Right atrium auricular region (tissue), 2 donors: Measurements from ENCODE around the gene MYO9B. TPM values are rescaled to one million over a fixed set of nuclear protein-coding genes. Genes with fewer than 3 reads are reported as not detected.
A peak's percentile ranks its signal among the peaks of the same experiment; 100 is the strongest.
"Not testable (repeated sequence)": the region's sequence is repeated elsewhere in the genome, so short reads cannot be mapped to it uniquely, and the experiment has no call there.

Source experiments
- DNase-seq: peaks from one replicate; pipeline ENCODE4 v3.0.0-alpha.2; 2019; ENCODE audit warnings: low spot score
- H3K27ac ChIP-seq, 2 donors: fragments of 200-600 bp; sonication (generic); 1 replicate in 1 of 2; 2 replicates in 1 of 2; pipeline ENCODE4 v1.5.1; 2016 to 2019
- H3K27me3 ChIP-seq, 2 donors: fragments of 200-600 bp; sonication (generic); one replicate each; pipeline versions ENCODE4 v1.5.1 to v1.6.0; 2017 to 2019
- H3K36me3 ChIP-seq: fragments of 200-600 bp; sonication (generic); one replicate; pipeline ENCODE4 v1.5.1; 2016
- H3K4me1 ChIP-seq, 2 donors: fragments of 200-600 bp; sonication (generic); one replicate each; pipeline versions ENCODE4 v1.5.1 to v1.6.0; 2017 to 2019
- H3K4me3 ChIP-seq, 2 donors: fragments of 200-600 bp; sonication (generic); 1 replicate in 1 of 2; 2 replicates in 1 of 2; pipeline ENCODE4 v1.5.1; 2017 to 2019; ENCODE audit warnings: mild to moderate bottlenecking in 1 of 2, moderate library complexity in 1 of 2
- H3K9me3 ChIP-seq, 2 donors: fragments of 200-600 bp; sonication (generic); one replicate each; pipeline ENCODE4 v1.5.1; 2019
- total RNA-seq, 2 donors: library from RNA; depleted of rRNA; stranded (reverse); fragments of >200 nt; gene quantifications; one replicate each; pipeline ENCODE4 v1.1.0, GENCODE V29; 2016
- TF ChIP-seq, protein P1 (sequence below), 2 donors: fragments of 200-600 bp; sonication (generic); IDR thresholded peaks; one replicate each; pipeline ENCODE4 v1.5.1; 2019; ENCODE audit warnings: antibody characterized with exemption in 2 of 2

MYO9B gene
- total RNA-seq, 2 donors from 2014 or later = 25.4 to 40.8 TPM

DNA sequence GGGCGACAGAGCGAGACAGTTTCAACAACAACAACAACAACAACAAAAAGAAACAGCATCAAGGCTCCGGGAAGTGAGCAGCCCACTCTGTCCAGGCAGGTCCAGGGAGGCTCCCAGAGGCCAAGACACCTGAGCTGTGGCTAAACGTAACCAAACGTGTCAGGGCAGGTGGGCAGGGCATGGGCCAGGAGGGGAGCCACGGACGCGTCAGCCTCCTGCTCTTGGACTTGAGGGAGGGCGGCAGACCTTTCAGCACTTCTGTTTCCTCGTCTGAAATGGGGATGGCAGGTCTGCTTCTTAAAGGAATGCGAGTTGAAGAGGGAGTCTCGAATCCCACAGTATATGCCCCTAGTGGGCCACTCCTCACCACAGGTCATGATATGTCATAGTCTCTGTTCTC lies 53.8 kb downstream of the MYO9B start:
- DNase-seq = no peak
- Histone ChIP-seq H3K27me3 (no peaks in the 10 kb centered on the region), H3K9me3 (no peaks in the 10 kb centered on the region), H3K27ac (no peak overlapping the region), H3K4me1 (peaks cover 0 to 24% of the 10 kb centered on the region in 2 donors), H3K4me3 (no peak overlapping the region), H3K36me3 (no peaks in the 10 kb centered on the region)
- TF ChIP-seq, protein P1, sequence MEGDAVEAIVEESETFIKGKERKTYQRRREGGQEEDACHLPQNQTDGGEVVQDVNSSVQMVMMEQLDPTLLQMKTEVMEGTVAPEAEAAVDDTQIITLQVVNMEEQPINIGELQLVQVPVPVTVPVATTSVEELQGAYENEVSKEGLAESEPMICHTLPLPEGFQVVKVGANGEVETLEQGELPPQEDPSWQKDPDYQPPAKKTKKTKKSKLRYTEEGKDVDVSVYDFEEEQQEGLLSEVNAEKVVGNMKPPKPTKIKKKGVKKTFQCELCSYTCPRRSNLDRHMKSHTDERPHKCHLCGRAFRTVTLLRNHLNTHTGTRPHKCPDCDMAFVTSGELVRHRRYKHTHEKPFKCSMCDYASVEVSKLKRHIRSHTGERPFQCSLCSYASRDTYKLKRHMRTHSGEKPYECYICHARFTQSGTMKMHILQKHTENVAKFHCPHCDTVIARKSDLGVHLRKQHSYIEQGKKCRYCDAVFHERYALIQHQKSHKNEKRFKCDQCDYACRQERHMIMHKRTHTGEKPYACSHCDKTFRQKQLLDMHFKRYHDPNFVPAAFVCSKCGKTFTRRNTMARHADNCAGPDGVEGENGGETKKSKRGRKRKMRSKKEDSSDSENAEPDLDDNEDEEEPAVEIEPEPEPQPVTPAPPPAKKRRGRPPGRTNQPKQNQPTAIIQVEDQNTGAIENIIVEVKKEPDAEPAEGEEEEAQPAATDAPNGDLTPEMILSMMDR (IDR thresholded peaks at IDR 0.05) = no peak

DNA sequence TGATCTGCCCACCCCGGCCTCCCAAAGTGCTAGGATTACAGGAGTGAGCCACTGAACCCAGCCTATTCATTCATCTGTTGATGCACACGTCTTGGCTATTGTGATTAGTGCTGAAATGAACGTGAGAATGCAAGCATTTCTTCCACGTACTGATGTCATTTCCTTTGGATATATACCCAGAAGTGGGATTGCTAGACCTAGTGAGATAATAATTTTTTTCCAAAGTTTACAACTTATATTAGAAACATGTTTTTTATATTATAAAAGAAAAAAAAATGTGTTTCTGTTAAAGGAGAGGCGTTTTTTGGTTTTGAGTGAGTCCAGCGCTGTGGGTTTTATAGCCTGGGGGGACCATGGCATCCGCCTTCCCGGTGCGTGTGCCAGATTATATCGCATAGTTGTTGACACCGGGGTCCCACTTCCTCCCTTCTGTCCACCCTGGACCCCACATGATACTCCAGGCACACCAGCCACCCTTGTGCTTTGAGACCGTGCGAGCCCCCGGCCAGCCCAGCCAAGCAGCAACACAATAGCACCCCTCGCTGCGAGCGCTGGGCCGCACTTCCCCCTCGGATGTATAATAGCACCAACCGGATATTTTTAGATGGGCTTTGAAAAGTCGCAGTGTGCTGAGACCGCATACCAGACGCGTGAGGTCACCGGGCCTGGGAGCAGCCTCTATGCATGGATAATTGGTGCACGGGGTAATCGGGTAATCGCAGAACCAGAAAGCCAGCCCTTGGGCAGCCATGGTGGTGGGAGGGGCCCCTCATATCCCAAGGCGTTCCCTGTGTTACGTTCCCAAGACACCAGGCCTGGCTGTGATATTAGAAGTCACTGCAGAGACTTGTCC lies 59.6 kb downstream of the MYO9B start:
- H3K9me3 ChIP-seq = no peaks in the 10 kb centered on the region
- H3K4me3 ChIP-seq = peak overlapping the region in 1 of 2 donors; percentile 38
- H3K36me3 ChIP-seq = no peaks in the 10 kb centered on the region
- DNase-seq = peak; percentile 98
- no peaks in the 10 kb centered on the region for H3K27me3 ChIP-seq
- peaks cover 0 to 47% of the 10 kb centered on the region in 2 donors for H3K4me1 ChIP-seq
- H3K27ac ChIP-seq = peak overlapping the region; percentile 93 to 97
- TF ChIP-seq, protein P1 (IDR thresholded peaks at IDR 0.05) = peak in 1 of 2 donors; percentile 68

DNA sequence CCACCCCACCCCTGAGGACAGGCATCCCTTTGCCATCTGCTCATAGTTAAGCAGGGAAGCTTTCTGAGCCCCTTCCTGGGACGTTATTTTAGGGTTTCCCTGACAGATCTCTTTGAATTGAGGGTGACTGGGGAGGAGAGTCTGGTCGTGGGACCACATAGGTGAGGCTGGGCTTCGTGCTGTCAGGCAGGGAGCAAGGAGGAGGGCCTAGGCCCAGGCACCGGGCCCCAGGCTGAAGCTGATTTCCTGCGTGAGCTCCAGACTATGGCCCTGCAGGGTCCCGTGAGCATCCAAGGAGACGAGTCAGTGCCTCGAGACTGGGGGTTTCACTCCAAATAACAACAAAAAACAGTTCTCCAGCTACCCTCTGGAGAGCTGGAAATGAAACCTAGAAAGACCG lies 60.4 kb downstream of the MYO9B start:
- peak overlapping the region; percentile 93 to 97 for H3K27ac ChIP-seq
- TF ChIP-seq, protein P1 (IDR thresholded peaks at IDR 0.05) = no peak
- H3K9me3 ChIP-seq = no peaks in the 10 kb centered on the region
- DNase-seq = no peak
- no peaks in the 10 kb centered on the region for H3K36me3 ChIP-seq
- peak overlapping the region in 1 of 2 donors; percentile 38 for H3K4me3 ChIP-seq
- H3K27me3 ChIP-seq = no peaks in the 10 kb centered on the region
- H3K4me1 ChIP-seq = peaks cover 0 to 47% of the 10 kb centered on the region in 2 donors

DNA sequence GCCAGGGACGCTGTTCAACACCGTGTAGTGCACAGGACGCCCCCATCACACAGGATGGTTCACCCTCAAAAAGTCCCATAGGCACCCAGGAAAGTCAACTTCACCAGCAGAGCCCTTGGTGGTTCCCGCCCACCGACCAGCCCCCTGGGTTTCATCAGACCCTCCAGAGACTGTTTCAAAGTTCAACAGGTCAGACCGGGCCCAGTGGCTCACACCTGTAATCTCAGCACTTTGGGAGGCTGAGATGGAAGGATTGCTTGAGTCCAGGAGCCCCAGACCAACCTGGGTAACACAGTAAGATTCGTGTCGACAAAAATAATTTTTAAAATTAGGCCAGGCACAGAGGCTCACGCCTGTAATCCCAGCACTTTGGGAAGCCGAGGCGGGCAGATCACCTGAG lies 61.0 kb downstream of the MYO9B start:
- DNase-seq = no peak
- Histone ChIP-seq H3K4me1 (peaks cover 0 to 47% of the 10 kb centered on the region in 2 donors), H3K9me3 (no peaks in the 10 kb centered on the region), H3K36me3 (no peaks in the 10 kb centered on the region), H3K27me3 (no peaks in the 10 kb centered on the region), H3K27ac (peak overlapping the region; percentile 93 to 97), H3K4me3 (no peak overlapping the region)
- TF ChIP-seq, protein P1 (IDR thresholded peaks at IDR 0.05) = no peak

DNA sequence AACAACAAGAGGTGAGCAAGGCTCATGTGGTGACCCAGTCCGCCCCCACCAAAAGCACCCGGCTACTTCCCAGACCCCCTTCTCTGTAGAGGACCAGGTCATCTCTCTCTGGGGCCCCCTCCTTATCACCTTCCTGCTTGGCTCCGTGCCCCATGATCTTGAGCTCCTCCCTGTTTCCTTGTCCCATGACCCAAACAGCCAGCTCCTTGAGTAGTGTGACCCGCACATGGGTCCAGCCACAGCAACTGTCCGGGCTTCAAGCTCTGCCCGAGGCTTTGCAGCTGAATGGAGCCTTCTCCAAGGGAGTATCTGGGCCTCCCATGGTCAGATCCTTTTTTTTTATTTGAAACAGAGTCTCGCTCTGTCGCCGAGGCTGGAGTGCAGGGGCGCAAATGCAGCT lies 61.8 kb downstream of the MYO9B start:
- peak overlapping the region; percentile 93 to 97 for H3K27ac ChIP-seq
- no peak overlapping the region for H3K4me3 ChIP-seq
- TF ChIP-seq, protein P1 (IDR thresholded peaks at IDR 0.05) = no peak
- H3K4me1 ChIP-seq = peaks cover 0 to 47% of the 10 kb centered on the region in 2 donors
- DNase-seq = no peak
- H3K36me3 ChIP-seq = no peaks in the 10 kb centered on the region
- H3K9me3 ChIP-seq = no peaks in the 10 kb centered on the region
- no peaks in the 10 kb centered on the region for H3K27me3 ChIP-seq

DNA sequence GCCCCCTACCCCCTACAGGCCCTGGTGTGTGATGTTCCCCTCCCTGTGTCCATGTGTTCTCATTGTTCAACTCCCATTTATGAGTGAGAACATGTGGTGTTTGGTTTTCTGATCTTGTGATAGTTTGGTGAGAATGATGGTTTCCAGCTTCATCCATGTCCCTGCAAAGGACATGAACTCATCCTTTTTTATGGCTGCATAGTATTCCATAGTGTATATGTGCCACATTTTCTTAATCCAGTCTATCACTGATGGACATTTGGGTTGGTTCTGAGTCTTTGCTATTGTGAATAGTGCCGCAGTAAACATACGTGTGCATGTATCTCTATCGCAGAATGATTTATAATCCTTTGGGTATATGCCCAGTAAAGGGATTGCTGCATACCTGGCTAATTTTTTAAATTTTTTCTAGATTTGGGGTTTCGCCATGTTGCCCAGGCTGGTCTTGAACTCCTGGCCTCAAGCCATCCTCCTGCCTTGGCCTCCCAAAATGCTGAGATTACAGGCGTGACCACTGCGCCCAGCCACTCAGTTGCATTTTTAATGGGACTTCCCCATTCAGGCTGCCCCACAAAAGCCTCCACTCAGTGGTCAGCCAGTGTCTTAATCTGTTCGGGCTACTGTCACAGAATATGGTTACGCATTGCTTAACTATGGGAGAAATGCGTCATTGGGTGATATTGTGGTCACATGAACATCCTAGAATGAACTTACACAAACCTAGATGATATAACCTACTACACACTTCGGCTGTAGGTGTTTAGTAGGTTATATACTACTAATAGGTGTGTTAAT lies 62.7 kb downstream of the MYO9B start:
- not testable (repeated sequence) for H3K9me3 ChIP-seq, H3K36me3 ChIP-seq, H3K27me3 ChIP-seq, DNase-seq, H3K4me3 ChIP-seq
- peak overlapping the region; percentile 53 to 97 for H3K27ac ChIP-seq
- H3K4me1 ChIP-seq = peaks cover 0 to 52% of the 10 kb centered on the region in 2 donors
